HepG2 (cell line): ENCODE measurements around the gene TNFAIP8L2. TPM values are rescaled to one million over a fixed set of nuclear protein-coding genes. Genes with fewer than 3 reads are reported as not detected.

Source experiments
- CEBPB ChIP-seq: IDR thresholded peaks from 2 replicates; pipeline ENCODE4 v1.6.1; 2011; ENCODE audit warnings: low read depth, low read length, improper control_type of control experiment, borderline replicate concordance
- ELF1 ChIP-seq: sonication (generic); formaldehyde crosslinking; IDR thresholded peaks from 2 replicates; pipeline ENCODE4 v1.4.0; 2020; ENCODE audit warnings: missing genetic modification reagents
- HNF4G ChIP-seq, 2 experiments: sonication (generic) in 1 of 2; formaldehyde crosslinking in 1 of 2; IDR thresholded peaks; 2 replicates each; pipeline versions ENCODE4 v1.4.0 to v1.6.1; 2011 to 2020; ENCODE audit warnings: borderline replicate concordance in 2 of 2, low read depth in 2 of 2, mild to moderate bottlenecking in 2 of 2, low read length in 1 of 2, missing genetic modification reagents in 1 of 2, moderate library complexity in 1 of 2
- KDM6A ChIP-seq: IDR thresholded peaks from 2 replicates; pipeline ENCODE4 v1.6.1; 2016; ENCODE audit warnings: low read depth
- MIER3 ChIP-seq: IDR thresholded peaks from 2 replicates; pipeline ENCODE4 v1.6.1; 2016; ENCODE audit warnings: missing compliant biosample characterization, borderline replicate concordance
- NPAS2 ChIP-seq: sonication (generic); formaldehyde crosslinking; IDR thresholded peaks from 2 replicates; pipeline ENCODE4 v1.8.0; 2022; ENCODE audit warnings: mild to moderate bottlenecking, missing genetic modification reagents, borderline replicate concordance
- PAF1 ChIP-seq: IDR thresholded peaks from 2 replicates; pipeline ENCODE4 v1.6.1; 2016; ENCODE audit warnings: missing genetic modification reagents, missing compliant biosample characterization
- PHF8 ChIP-seq: sonication (generic); formaldehyde crosslinking; IDR thresholded peaks from 2 replicates; pipeline ENCODE4 v1.5.0; 2020; ENCODE audit warnings: missing genetic modification reagents
- RBM22 ChIP-seq: fragments of 200-400 bp; formaldehyde crosslinking; optimal IDR thresholded peaks from 2 replicates; pipeline ENCODE3; 2017; ENCODE audit warnings: mild to moderate bottlenecking, low read length, moderate library complexity
- SMYD3 ChIP-seq: sonication (generic); formaldehyde crosslinking; IDR thresholded peaks from 2 replicates; pipeline ENCODE4 v1.8.1; 2023; ENCODE audit warnings: mild to moderate bottlenecking, missing genetic modification reagents
- SRSF9 ChIP-seq: fragments of 200-400 bp; formaldehyde crosslinking; IDR thresholded peaks from 2 replicates; pipeline ENCODE4 v1.6.1; 2018; ENCODE audit warnings: borderline replicate concordance, mild to moderate bottlenecking, low read depth, low read length; ENCODE audit not compliant: insufficient read depth, poor library complexity, severe bottlenecking
- ZBTB38 ChIP-seq: sonication (generic); formaldehyde crosslinking; IDR thresholded peaks from 2 replicates; pipeline ENCODE4 v1.5.1; 2020; ENCODE audit warnings: mild to moderate bottlenecking, missing genetic modification reagents
- ZNF337 ChIP-seq: sonication (generic); formaldehyde crosslinking; IDR thresholded peaks from 2 replicates; pipeline ENCODE4 v1.5.1; 2020; ENCODE audit warnings: missing genetic modification reagents, low read depth, mild to moderate bottlenecking, borderline replicate concordance
- ZNF670 ChIP-seq: sonication (generic); formaldehyde crosslinking; IDR thresholded peaks from 2 replicates; pipeline ENCODE4 v1.8.0; 2022; ENCODE audit warnings: mild to moderate bottlenecking, missing genetic modification reagents, borderline replicate concordance
- ZNF674 ChIP-seq: sonication (generic); formaldehyde crosslinking; IDR thresholded peaks from 2 replicates; pipeline ENCODE4 v1.5.0; 2020; ENCODE audit warnings: low read depth, mild to moderate bottlenecking, missing genetic modification reagents
- ZNF768 ChIP-seq: sonication (generic); formaldehyde crosslinking; IDR thresholded peaks from 2 replicates; pipeline ENCODE4 v1.4.0; 2020; ENCODE audit warnings: missing genetic modification reagents
- ZNF788 ChIP-seq: sonication (generic); formaldehyde crosslinking; IDR thresholded peaks from 2 replicates; pipeline ENCODE4 v1.5.0; 2020; ENCODE audit warnings: mild to moderate bottlenecking, missing genetic modification reagents, borderline replicate concordance
- polyA plus RNA-seq, 8 experiments: library from polyadenylated mRNA; depleted of rRNA in 3 of 8; stranded (reverse) in 7 of 8; unstranded in 1 of 8; fragments of >200 nt; fragmentation: Illumina TruSeq in 4 of 8; extraction: Trizol in 4 of 8; gene quantifications; 2 replicates each; pipeline versions ENCODE4 v1.2.1 to v1.2.3, GENCODE V29; 2011 to 2016; ENCODE audit warnings: low read depth in 4 of 8, missing spikeins in 1 of 8, mixed read lengths in 1 of 8; ENCODE audit not compliant: insufficient read depth in 1 of 8
- total RNA-seq, 5 experiments: library from RNA; depleted of rRNA; stranded (reverse); fragments of >200 nt; fragmentation: Illumina TruSeq; extraction: Trizol; gene quantifications; 2 replicates each; pipeline ENCODE4 v1.2.3, GENCODE V29; 2016; ENCODE audit warnings: low read depth in 1 of 5
- TF ChIP-seq, protein P1 (sequence below): sonication (generic); formaldehyde crosslinking; IDR thresholded peaks from 2 replicates; pipeline ENCODE4 v1.4.0; 2020; ENCODE audit warnings: missing genetic modification reagents, mild to moderate bottlenecking, borderline replicate concordance
- TF ChIP-seq, protein P2 (sequence below): sonication (generic); formaldehyde crosslinking; IDR thresholded peaks from 2 replicates; pipeline ENCODE4 v1.9.0; 2021; ENCODE audit warnings: missing genetic modification reagents, mild to moderate bottlenecking, borderline replicate concordance
- TF ChIP-seq, protein P3 (sequence below): sonication (generic); formaldehyde crosslinking; IDR thresholded peaks from 2 replicates; pipeline ENCODE4 v1.5.0; 2020; ENCODE audit warnings: missing genetic modification reagents
- TF ChIP-seq, protein P4 (sequence below): sonication (generic); formaldehyde crosslinking; IDR thresholded peaks from 2 replicates; pipeline ENCODE4 v1.5.0; 2020; ENCODE audit warnings: mild to moderate bottlenecking, missing genetic modification reagents

TNFAIP8L2 gene
- total and polyA plus RNA-seq, 2 of the 13 experiments (the other 11 are each of a cell fraction or from before 2014, with no cell fraction given) = not detected

DNA sequence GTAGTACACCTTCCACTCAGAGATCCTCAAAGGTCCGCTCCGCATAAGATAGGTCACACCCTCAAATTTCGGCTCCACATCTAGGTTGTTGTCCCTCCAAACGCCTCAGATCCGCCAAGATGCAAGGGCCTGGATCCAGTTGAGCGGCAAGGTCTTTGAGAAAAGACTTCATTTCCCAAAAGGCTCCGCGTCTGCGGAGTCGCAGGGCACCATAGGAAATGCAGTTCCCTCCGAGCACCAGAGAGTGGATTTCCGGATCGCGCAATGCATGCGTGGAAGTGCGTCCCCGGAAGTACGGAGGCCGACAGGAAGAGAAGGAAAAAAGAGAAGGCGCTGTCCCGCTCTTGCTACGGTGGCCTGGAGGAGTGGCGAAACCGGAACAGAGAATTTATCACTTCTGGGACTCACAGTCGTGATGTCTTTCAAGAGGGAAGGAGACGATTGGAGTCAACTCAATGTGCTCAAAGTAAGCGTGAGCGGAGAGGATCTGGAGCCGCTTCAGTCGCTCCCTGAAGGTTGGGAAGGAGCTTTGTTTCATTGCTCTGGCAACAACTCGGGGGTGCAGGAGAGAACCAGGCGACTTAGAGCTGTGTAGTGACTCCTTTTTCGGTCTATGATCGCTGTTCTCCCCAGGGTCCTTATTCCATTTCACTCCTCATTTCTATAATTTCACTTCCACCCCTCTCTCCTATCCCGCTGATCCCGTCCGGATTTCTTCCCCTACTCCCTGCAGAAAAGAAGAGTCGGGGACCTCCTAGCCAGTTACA, 9.5 kb downstream of the TNFAIP8L2 start, which contains the start of the genes LYSMD1 and SCNM1 (continued):
- TF ChIP-seq, protein P1, sequence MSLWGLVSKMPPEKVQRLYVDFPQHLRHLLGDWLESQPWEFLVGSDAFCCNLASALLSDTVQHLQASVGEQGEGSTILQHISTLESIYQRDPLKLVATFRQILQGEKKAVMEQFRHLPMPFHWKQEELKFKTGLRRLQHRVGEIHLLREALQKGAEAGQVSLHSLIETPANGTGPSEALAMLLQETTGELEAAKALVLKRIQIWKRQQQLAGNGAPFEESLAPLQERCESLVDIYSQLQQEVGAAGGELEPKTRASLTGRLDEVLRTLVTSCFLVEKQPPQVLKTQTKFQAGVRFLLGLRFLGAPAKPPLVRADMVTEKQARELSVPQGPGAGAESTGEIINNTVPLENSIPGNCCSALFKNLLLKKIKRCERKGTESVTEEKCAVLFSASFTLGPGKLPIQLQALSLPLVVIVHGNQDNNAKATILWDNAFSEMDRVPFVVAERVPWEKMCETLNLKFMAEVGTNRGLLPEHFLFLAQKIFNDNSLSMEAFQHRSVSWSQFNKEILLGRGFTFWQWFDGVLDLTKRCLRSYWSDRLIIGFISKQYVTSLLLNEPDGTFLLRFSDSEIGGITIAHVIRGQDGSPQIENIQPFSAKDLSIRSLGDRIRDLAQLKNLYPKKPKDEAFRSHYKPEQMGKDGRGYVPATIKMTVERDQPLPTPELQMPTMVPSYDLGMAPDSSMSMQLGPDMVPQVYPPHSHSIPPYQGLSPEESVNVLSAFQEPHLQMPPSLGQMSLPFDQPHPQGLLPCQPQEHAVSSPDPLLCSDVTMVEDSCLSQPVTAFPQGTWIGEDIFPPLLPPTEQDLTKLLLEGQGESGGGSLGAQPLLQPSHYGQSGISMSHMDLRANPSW (CRISPR knock-in tag) = 0 out of 2 replicates have a peak, but pooled peaks have one; percentile 74
- peak; percentile 86 for TF ChIP-seq ZNF788 (CRISPR knock-in tag)
- peak; percentile 56; the same call in 1 of the 2 replicates for TF ChIP-seq CEBPB
- TF ChIP-seq, protein P2, sequence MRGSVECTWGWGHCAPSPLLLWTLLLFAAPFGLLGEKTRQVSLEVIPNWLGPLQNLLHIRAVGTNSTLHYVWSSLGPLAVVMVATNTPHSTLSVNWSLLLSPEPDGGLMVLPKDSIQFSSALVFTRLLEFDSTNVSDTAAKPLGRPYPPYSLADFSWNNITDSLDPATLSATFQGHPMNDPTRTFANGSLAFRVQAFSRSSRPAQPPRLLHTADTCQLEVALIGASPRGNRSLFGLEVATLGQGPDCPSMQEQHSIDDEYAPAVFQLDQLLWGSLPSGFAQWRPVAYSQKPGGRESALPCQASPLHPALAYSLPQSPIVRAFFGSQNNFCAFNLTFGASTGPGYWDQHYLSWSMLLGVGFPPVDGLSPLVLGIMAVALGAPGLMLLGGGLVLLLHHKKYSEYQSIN (CRISPR knock-in tag) = no peak
- TF ChIP-seq SMYD3 = no peak
- peak; percentile 81; the same call in 1 of the 2 replicates for TF ChIP-seq ZNF670 (CRISPR knock-in tag)
- no peak for TF ChIP-seq SRSF9
- TF ChIP-seq ZNF337 (CRISPR knock-in tag) = no peak
- TF ChIP-seq MIER3 (CRISPR knock-in tag) = peak; percentile 88
- no peak for TF ChIP-seq ZNF768
- TF ChIP-seq NPAS2 (CRISPR knock-in tag) = no peak
- TF ChIP-seq ELF1 (CRISPR knock-in tag) = peak; percentile 100
- no peak for TF ChIP-seq RBM22
- TF ChIP-seq KDM6A (CRISPR knock-in tag) = no peak
- TF ChIP-seq PHF8 (CRISPR knock-in tag) = peak; percentile 91
- TF ChIP-seq ZBTB38 = 0 out of 2 replicates have a peak, but pooled peaks have one; percentile 66
- 0 out of 2 replicates have a peak, but pooled peaks have one; percentile 48 for TF ChIP-seq ZNF674
- TF ChIP-seq HNF4G (IDR thresholded peaks at IDR 0.05; ENCODE audit: borderline replicate concordance, low read depth, low read length) = no peak; the same call in 1 of the 2 replicates
- TF ChIP-seq HNF4G (CRISPR knock-in tag; IDR thresholded peaks at IDR 0.05; ENCODE audit: borderline replicate concordance, low read depth) = no peak
- TF ChIP-seq, protein P3, sequence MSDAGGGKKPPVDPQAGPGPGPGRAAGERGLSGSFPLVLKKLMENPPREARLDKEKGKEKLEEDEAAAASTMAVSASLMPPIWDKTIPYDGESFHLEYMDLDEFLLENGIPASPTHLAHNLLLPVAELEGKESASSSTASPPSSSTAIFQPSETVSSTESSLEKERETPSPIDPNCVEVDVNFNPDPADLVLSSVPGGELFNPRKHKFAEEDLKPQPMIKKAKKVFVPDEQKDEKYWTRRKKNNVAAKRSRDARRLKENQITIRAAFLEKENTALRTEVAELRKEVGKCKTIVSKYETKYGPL (CRISPR knock-in tag) = peak; percentile 58; the same call in 1 of the 2 replicates
- TF ChIP-seq, protein P4, sequence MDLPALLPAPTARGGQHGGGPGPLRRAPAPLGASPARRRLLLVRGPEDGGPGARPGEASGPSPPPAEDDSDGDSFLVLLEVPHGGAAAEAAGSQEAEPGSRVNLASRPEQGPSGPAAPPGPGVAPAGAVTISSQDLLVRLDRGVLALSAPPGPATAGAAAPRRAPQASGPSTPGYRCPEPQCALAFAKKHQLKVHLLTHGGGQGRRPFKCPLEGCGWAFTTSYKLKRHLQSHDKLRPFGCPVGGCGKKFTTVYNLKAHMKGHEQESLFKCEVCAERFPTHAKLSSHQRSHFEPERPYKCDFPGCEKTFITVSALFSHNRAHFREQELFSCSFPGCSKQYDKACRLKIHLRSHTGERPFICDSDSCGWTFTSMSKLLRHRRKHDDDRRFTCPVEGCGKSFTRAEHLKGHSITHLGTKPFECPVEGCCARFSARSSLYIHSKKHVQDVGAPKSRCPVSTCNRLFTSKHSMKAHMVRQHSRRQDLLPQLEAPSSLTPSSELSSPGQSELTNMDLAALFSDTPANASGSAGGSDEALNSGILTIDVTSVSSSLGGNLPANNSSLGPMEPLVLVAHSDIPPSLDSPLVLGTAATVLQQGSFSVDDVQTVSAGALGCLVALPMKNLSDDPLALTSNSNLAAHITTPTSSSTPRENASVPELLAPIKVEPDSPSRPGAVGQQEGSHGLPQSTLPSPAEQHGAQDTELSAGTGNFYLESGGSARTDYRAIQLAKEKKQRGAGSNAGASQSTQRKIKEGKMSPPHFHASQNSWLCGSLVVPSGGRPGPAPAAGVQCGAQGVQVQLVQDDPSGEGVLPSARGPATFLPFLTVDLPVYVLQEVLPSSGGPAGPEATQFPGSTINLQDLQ (CRISPR knock-in tag) = no peak
- TF ChIP-seq PAF1 (CRISPR knock-in tag) = no peak
